OCI-LY3 (cell line): ENCODE results near the gene C10orf71.

Experiments used
- H2AFZ ChIP-seq: fragments of 200-600, 300-600 bp; shearing (Covaris generic); 2 replicates; pipeline ENCODE4 v1.6.0; 2014; ENCODE audit warnings: antibody characterized with exemption, low read depth, low read length
- H3K27ac ChIP-seq: fragments of 200-600, 300-600 bp; sonication (generic); 2 replicates; pipeline ENCODE4 v1.5.1; 2014; ENCODE audit warnings: mild to moderate bottlenecking, low read length, moderate library complexity, mixed read lengths
- H3K27me3 ChIP-seq: fragments of 200-600, 300-600 bp; sonication (generic); 2 replicates; pipeline ENCODE4 v1.6.1; 2014; ENCODE audit warnings: low read depth, low read length, mixed read lengths
- H3K36me3 ChIP-seq: fragments of 200-600, 300-600 bp; sonication (generic); replicated peaks from 2 replicates; pipeline ENCODE3; 2014; ENCODE audit warnings: low read depth, low read length, mixed read lengths
- H3K4me1 ChIP-seq: fragments of 300-600, 200-600 bp; sonication (generic); 2 replicates; pipeline ENCODE4 v1.6.1; 2014; ENCODE audit warnings: low read length, mixed read lengths
- H3K4me2 ChIP-seq: fragments of 200-600, 300-600 bp; sonication (generic); 2 replicates; pipeline ENCODE4 v1.6.1; 2014; ENCODE audit warnings: low read length, mixed read lengths
- H3K4me3 ChIP-seq: fragments of 300-600, 200-600 bp; sonication (generic); 2 replicates; pipeline ENCODE4 v1.5.1; 2014; ENCODE audit warnings: antibody characterized with exemption, mild to moderate bottlenecking, low read length, moderate library complexity
- H3K79me2 ChIP-seq: fragments of 300-600, 200-600 bp; shearing (Covaris generic); 2 replicates; pipeline ENCODE4 v1.6.1; 2014; ENCODE audit warnings: mild to moderate bottlenecking, low read length, mixed read lengths
- H3K9ac ChIP-seq: fragments of 300-600, 200-600 bp; shearing (Covaris generic); 2 replicates; pipeline ENCODE4 v1.6.0; 2014; ENCODE audit warnings: mild to moderate bottlenecking, low read length, moderate library complexity
- H3K9me3 ChIP-seq: fragments of 200-600, 300-600 bp; shearing (Covaris generic); 2 replicates; pipeline ENCODE4 v1.6.1; 2014; ENCODE audit warnings: low read length, mixed read lengths; ENCODE audit not compliant: insufficient read depth
- H4K20me1 ChIP-seq: fragments of 200-600, 300-600 bp; sonication (generic); 2 replicates; pipeline ENCODE4 v1.6.1; 2016; ENCODE audit warnings: low read length, mixed read lengths; ENCODE audit not compliant: insufficient read depth
- CTCF ChIP-seq: fragments of 200-600, 300-600 bp; sonication (generic); IDR thresholded peaks from 2 replicates; pipeline ENCODE4 v1.5.1; 2014; ENCODE audit warnings: antibody characterized with exemption, low read length, low read depth
- EZH2phosphoT487 ChIP-seq: fragments of 200-600 bp; shearing (Covaris generic); IDR thresholded peaks from 2 replicates; pipeline ENCODE4 v1.6.1; 2018; ENCODE audit warnings: antibody characterized with exemption, mixed run types, low read depth

C10orf71 gene

GRCh38 chr10:49285232-49285631, 13.7 kb upstream of the C10orf71 start:
- Histone ChIP-seq H3K4me1 (no peaks in the 10 kb centered on the region), H4K20me1 (no peaks in the 10 kb centered on the region), H3K9me3 (no peaks in the 10 kb centered on the region), H3K27me3 (no peaks in the 10 kb centered on the region), H3K9ac (no peak overlapping the region), H2AFZ (no peak overlapping the region), H3K4me3 (no peak overlapping the region), H3K4me2 (no peak overlapping the region), H3K79me2 (no peaks in the 10 kb centered on the region), H3K27ac (no peak overlapping the region), H3K36me3 (no peaks in the 10 kb centered on the region)
- TF ChIP-seq CTCF, result no peak
- TF ChIP-seq EZH2phosphoT487, result no peak

- H3K9ac ChIP-seq, result no peak overlapping the region
- H3K9me3 ChIP-seq, result no peaks in the 10 kb centered on the region
- no peak for TF ChIP-seq EZH2phosphoT487
- no peak for TF ChIP-seq CTCF
- H3K4me1 ChIP-seq, result no peaks in the 10 kb centered on the region
- no peak overlapping the region for H3K4me2 ChIP-seq
- H3K27me3 ChIP-seq, result peaks cover 5% of the 10 kb centered on the region
- H4K20me1 ChIP-seq, result no peaks in the 10 kb centered on the region
- H3K36me3 ChIP-seq, result no peaks in the 10 kb centered on the region
- H3K4me3 ChIP-seq, result no peak overlapping the region
- H3K27ac ChIP-seq, result no peak overlapping the region
- no peak overlapping the region for H2AFZ ChIP-seq
- no peaks in the 10 kb centered on the region for H3K79me2 ChIP-seq
Measured at GRCh38 chr10:49286686-49287085, 12.3 kb upstream of the C10orf71 start.

GRCh38 chr10:49287689-49288340, 11.2 kb upstream of the C10orf71 start:
- no peak overlapping the region for H3K4me2 ChIP-seq
- H3K27ac ChIP-seq, result no peak overlapping the region
- peaks cover 9% of the 10 kb centered on the region for H3K27me3 ChIP-seq
- H3K9ac ChIP-seq, result no peak overlapping the region
- no peaks in the 10 kb centered on the region for H3K4me1 ChIP-seq
- H3K79me2 ChIP-seq, result no peaks in the 10 kb centered on the region
- no peak overlapping the region for H3K4me3 ChIP-seq
- TF ChIP-seq EZH2phosphoT487 (no peak), CTCF (no peak)
- H2AFZ ChIP-seq, result no peak overlapping the region
- H4K20me1 ChIP-seq, result no peaks in the 10 kb centered on the region
- H3K36me3 ChIP-seq, result no peaks in the 10 kb centered on the region
- no peaks in the 10 kb centered on the region for H3K9me3 ChIP-seq

- H3K4me1 ChIP-seq, result no peaks in the 10 kb centered on the region
- no peaks in the 10 kb centered on the region for H3K36me3 ChIP-seq
- H4K20me1 ChIP-seq, result no peaks in the 10 kb centered on the region
- H3K79me2 ChIP-seq, result no peaks in the 10 kb centered on the region
- no peak overlapping the region for H3K27ac ChIP-seq
- no peak overlapping the region for H2AFZ ChIP-seq
- no peaks in the 10 kb centered on the region for H3K9me3 ChIP-seq
- peaks cover 9% of the 10 kb centered on the region for H3K27me3 ChIP-seq
- no peak overlapping the region for H3K4me3 ChIP-seq
- H3K4me2 ChIP-seq, result no peak overlapping the region
- TF ChIP-seq CTCF (no peak), EZH2phosphoT487 (no peak)
- no peak overlapping the region for H3K9ac ChIP-seq
Measured at GRCh38 chr10:49288341-49289065, 10.5 kb upstream of the C10orf71 start.
